A549 (cell line): ENCODE data around the gene SPIN1. TPM values are rescaled to one million over a fixed set of nuclear protein-coding genes. Genes with fewer than 3 reads are reported as not detected.

ENCODE experiments used
- ATAC-seq, 2 experiments: fragments of 200-7000 bp in 1 of 2; fragments of >200 bp in 1 of 2; cut with Nextera tagmentation in 1 of 2; cut with Tn5 transposase in 1 of 2; 3 replicates each; pipeline versions ENCODE4 v1.8.0 to v1.9.1; 2018 to 2020; ENCODE audit warnings: mild to moderate bottlenecking in 1 of 2, moderate library complexity in 1 of 2
- CTCF ChIA-PET: fragments of 300-600 bp; sonication (Branson Sonifier 250); formaldehyde crosslinking; extraction: SDS; loops from one replicate; lab custom pipeline; 2021; ENCODE audit warnings: antibody characterized with exemption, inconsistent platforms; lab: Yijun Ruan, JAX
- POLR2A ChIA-PET: fragments of 350-600 bp; formaldehyde crosslinking; extraction: SDS; loops from one replicate; lab custom pipeline; 2021; ENCODE audit warnings: antibody characterized with exemption, inconsistent platforms; lab: Yijun Ruan, JAX
- DNase-seq, 2 experiments: peaks; one replicate each; pipeline versions ENCODE4 v3.0.0 to v3.0.0-alpha.2; 2011 to 2016; ENCODE audit warnings: low read depth in 1 of 2, low spot score in 1 of 2
- FAIRE-seq: peaks from 2 replicates; lab custom pipeline; 2011; peaks lifted over from hg19 to GRCh38; lab: Jason Lieb, UNC
- H3K27ac ChIP-seq, 2 experiments: fragments of >200 bp; sonication (Bioruptor Twin); formaldehyde crosslinking; 3 replicates each; pipeline ENCODE4 v1.5.1; 2016 to 2017
- H3K4me1 ChIP-seq: fragments of >200 bp; sonication (Bioruptor Twin); formaldehyde crosslinking; 3 replicates; pipeline ENCODE4 v1.6.1; 2016
- H3K4me2 ChIP-seq: fragments of >200 bp; sonication (Bioruptor Twin); formaldehyde crosslinking; 3 replicates; pipeline ENCODE4 v1.6.1; 2016
- H3K4me3 ChIP-seq: fragments of >200 bp; sonication (Bioruptor Twin); formaldehyde crosslinking; 3 replicates; pipeline ENCODE4 v1.5.1; 2016
- H3K9me3 ChIP-seq: fragments of >200 bp; sonication (Bioruptor Twin); formaldehyde crosslinking; 3 replicates; pipeline ENCODE4 v1.6.1; 2016
- EHF ChIP-seq: fragments of 250-450 bp; sonication (Bioruptor Pico); IDR thresholded peaks from 2 replicates; pipeline ENCODE4 v1.5.0; 2020; ENCODE audit warnings: mild to moderate bottlenecking
- ESRRA ChIP-seq: fragments of 150-350 bp; IDR thresholded peaks from 2 replicates; pipeline ENCODE4 v1.6.1; 2014; ENCODE audit warnings: mild to moderate bottlenecking, low read length, borderline replicate concordance
- FOSB ChIP-seq: fragments of 250-450 bp; sonication (Bioruptor Pico); IDR thresholded peaks from 2 replicates; pipeline ENCODE4 v1.5.0; 2020; ENCODE audit warnings: mild to moderate bottlenecking, moderate library complexity
- FOSL2 ChIP-seq, 2 experiments: fragments of 450-650 bp in 1 of 2; fragments of >200 bp in 1 of 2; sonication (Bioruptor Twin) in 1 of 2; formaldehyde crosslinking; IDR thresholded peaks; 2 replicates each; pipeline versions ENCODE4 v1.5.0 to v1.6.1; 2016 to 2020; ENCODE audit warnings: mild to moderate bottlenecking in 1 of 2, moderate library complexity in 1 of 2
- GATA3 ChIP-seq: IDR thresholded peaks from 2 replicates; pipeline ENCODE4 v1.6.1; 2012; ENCODE audit warnings: borderline replicate concordance
- HOXA7 ChIP-seq: fragments of 250-450 bp; sonication (Bioruptor Pico); IDR thresholded peaks from 2 replicates; pipeline ENCODE4 v1.5.0; 2020; ENCODE audit warnings: mild to moderate bottlenecking, moderate library complexity
- HOXB13 ChIP-seq: fragments of 250-450 bp; sonication (Bioruptor Pico); IDR thresholded peaks from 2 replicates; pipeline ENCODE4 v1.5.0; 2020; ENCODE audit warnings: low read depth, mild to moderate bottlenecking, moderate library complexity
- HOXB5 ChIP-seq: fragments of 250-450 bp; sonication (Bioruptor Pico); IDR thresholded peaks from 2 replicates; pipeline ENCODE4 v1.5.0; 2020; ENCODE audit warnings: mild to moderate bottlenecking, moderate library complexity
- JUN ChIP-seq, 2 experiments: fragments of >200 bp; sonication (Bioruptor Twin); formaldehyde crosslinking; IDR thresholded peaks; 2 replicates in 1 of 2; 3 replicates in 1 of 2; pipeline ENCODE4 v1.6.1; 2016 to 2017
- JUNB ChIP-seq: fragments of >200 bp; sonication (Bioruptor Twin); formaldehyde crosslinking; IDR thresholded peaks from 2 replicates; pipeline ENCODE4 v1.6.1; 2016
- KDM1A ChIP-seq: fragments of 200-600 bp; sonication (generic); IDR thresholded peaks from 2 replicates; pipeline ENCODE4 v1.6.1; 2016; ENCODE audit warnings: low read depth, mild to moderate bottlenecking
- KDM5A ChIP-seq: fragments of 200-600 bp; sonication (generic); IDR thresholded peaks from 2 replicates; pipeline ENCODE4 v1.6.1; 2016; ENCODE audit warnings: antibody characterized with exemption, mild to moderate bottlenecking
- MAFK ChIP-seq: fragments of 450-650 bp; IDR thresholded peaks from 2 replicates; pipeline ENCODE4 v1.6.1; 2014; ENCODE audit not compliant: partially characterized antibody
- MYC ChIP-seq: IDR thresholded peaks from 2 replicates; pipeline ENCODE4 v1.6.1; 2012; ENCODE audit warnings: mild to moderate bottlenecking, inconsistent platforms, low read length, improper control_type of control experiment, borderline replicate concordance
- NR3C1 ChIP-seq: fragments of >200 bp; sonication (Bioruptor Twin); formaldehyde crosslinking; IDR thresholded peaks from 3 replicates; pipeline ENCODE4 v1.6.1; 2017
- PHF8 ChIP-seq: fragments of 200-600 bp; sonication (generic); IDR thresholded peaks from 2 replicates; pipeline ENCODE4 v1.6.1; 2016; ENCODE audit warnings: low read depth, mild to moderate bottlenecking, antibody characterized with exemption, moderate library complexity, borderline replicate concordance
- POLR2A ChIP-seq: IDR thresholded peaks from 2 replicates; pipeline ENCODE4 v1.6.1; 2012; ENCODE audit warnings: mild to moderate bottlenecking, low read length
- RNF2 ChIP-seq: fragments of 200-600 bp; sonication (generic); IDR thresholded peaks from 2 replicates; pipeline ENCODE4 v1.6.1; 2016; ENCODE audit warnings: low read depth, mild to moderate bottlenecking, antibody characterized with exemption, moderate library complexity, borderline replicate concordance
- SREBF2 ChIP-seq: fragments of 450-650 bp; IDR thresholded peaks from 2 replicates; pipeline ENCODE4 v1.6.1; 2014; ENCODE audit warnings: mild to moderate bottlenecking, moderate library complexity
- ZFP36 ChIP-seq: fragments of 450-650 bp; IDR thresholded peaks from 2 replicates; pipeline ENCODE4 v1.6.1; 2014; ENCODE audit warnings: borderline replicate concordance; ENCODE audit not compliant: partially characterized antibody
- ZSCAN20 ChIP-seq: fragments of 250-450 bp; sonication (Bioruptor Pico); IDR thresholded peaks from 2 replicates; pipeline ENCODE4 v1.8.0; 2022; ENCODE audit warnings: mild to moderate bottlenecking, moderate library complexity
- WGBS: methylation state at CpG from one replicate; pipeline ENCODE4 v1.1.6; 2017; ENCODE audit errors: missing lambda C conversion rate; 5-methylcytosine and 5-hydroxymethylcytosine counted together
- polyA plus RNA-seq, 4 experiments: library from polyadenylated mRNA; depleted of rRNA in 3 of 4; stranded (reverse); fragments of >200 nt; fragmentation: RNase III in 1 of 4; extraction: RNeasy Plus Mini Kit Qiagen cat#74134 plus additional on column Dnase treatment in 1 of 4; gene quantifications; 2 replicates in 3 of 4; 3 replicates in 1 of 4; pipeline ENCODE4 v1.2.3, GENCODE V29; 2011 to 2017
- TF ChIP-seq, protein P1 (sequence below): fragments of 250-450 bp; sonication (Bioruptor Pico); IDR thresholded peaks from 2 replicates; pipeline ENCODE4 v1.5.0; 2020; ENCODE audit warnings: low read depth, mild to moderate bottlenecking, moderate library complexity
- TF ChIP-seq, protein P2 (sequence below): fragments of >200 bp; sonication (Bioruptor Twin); formaldehyde crosslinking; IDR thresholded peaks from 3 replicates; pipeline ENCODE4 v1.6.1; 2016
- TF ChIP-seq, protein P3 (sequence below): fragments of 150-350 bp; IDR thresholded peaks from 2 replicates; pipeline ENCODE4 v1.6.1; 2014; ENCODE audit warnings: low read depth, mild to moderate bottlenecking, low read length
- TF ChIP-seq, protein P4 (sequence below): IDR thresholded peaks from 2 replicates; pipeline ENCODE4 v1.6.1; 2012
- TF ChIP-seq, protein P5 (sequence below): fragments of >200 bp; sonication (Bioruptor Twin); formaldehyde crosslinking; IDR thresholded peaks from 3 replicates; pipeline ENCODE4 v1.5.1; 2016
- TF ChIP-seq, protein P6 (sequence below): fragments of 450-650 bp; IDR thresholded peaks from 2 replicates; pipeline ENCODE4 v1.6.1; 2014; ENCODE audit warnings: antibody characterized with exemption

The SPIN1 gene
- polyA plus RNA-seq, 2 of the 4 experiments (the other 2 are of a cell fraction), result 47.8 to 83.9 TPM

DNA sequence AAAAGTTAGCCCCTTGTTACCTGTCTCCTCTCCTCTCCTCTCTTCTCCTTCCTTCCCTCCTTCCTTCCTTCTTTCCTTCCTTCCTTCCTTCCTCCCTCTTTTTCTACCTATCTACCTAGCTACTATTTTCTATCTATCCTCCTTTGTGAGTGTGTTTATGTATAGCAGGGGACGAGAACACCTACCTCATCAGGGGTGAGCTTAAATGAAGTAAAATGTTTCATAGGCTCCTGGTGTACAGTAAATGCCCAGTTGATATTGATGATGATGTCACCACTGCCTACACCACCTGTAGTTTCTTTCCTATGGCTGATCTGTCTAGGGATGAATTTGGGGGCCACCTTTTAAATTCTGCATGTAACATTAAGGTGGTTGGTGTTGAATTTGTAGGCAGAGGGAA is 4.3 kb downstream of the SPIN1 start:
- ChIA-PET CTCF (interaction anchor here (2.9 kb wide), 1 partner anchor 18 kb away, joined by 8 read pairs; no protein-coding TSS in a partner anchor), POLR2A (no interaction called here)
- 93% methylated on average over 1 of the region's 1 CpG for WGBS
- Histone ChIP-seq H3K4me3 (no peak overlapping the region), H3K9me3 (no peaks in the 10 kb centered on the region), H3K27ac (no peak overlapping the region), H3K4me2 (no peak overlapping the region), H3K4me1 (peaks cover 31% of the 10 kb centered on the region)
- no peak for DNase-seq
- FAIRE-seq, result no peak
- ATAC-seq, result no peak
- no peak for TF ChIP-seq MYC
- no peak for TF ChIP-seq POLR2A
- TF ChIP-seq HOXA7, result no peak
- TF ChIP-seq, protein P1, sequence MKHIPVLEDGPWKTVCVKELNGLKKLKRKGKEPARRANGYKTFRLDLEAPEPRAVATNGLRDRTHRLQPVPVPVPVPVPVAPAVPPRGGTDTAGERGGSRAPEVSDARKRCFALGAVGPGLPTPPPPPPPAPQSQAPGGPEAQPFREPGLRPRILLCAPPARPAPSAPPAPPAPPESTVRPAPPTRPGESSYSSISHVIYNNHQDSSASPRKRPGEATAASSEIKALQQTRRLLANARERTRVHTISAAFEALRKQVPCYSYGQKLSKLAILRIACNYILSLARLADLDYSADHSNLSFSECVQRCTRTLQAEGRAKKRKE (CRISPR knock-in tag), result no peak
- TF ChIP-seq ZFP36, result no peak
- TF ChIP-seq ZSCAN20 (CRISPR knock-in tag), result no peak
- TF ChIP-seq, protein P2, sequence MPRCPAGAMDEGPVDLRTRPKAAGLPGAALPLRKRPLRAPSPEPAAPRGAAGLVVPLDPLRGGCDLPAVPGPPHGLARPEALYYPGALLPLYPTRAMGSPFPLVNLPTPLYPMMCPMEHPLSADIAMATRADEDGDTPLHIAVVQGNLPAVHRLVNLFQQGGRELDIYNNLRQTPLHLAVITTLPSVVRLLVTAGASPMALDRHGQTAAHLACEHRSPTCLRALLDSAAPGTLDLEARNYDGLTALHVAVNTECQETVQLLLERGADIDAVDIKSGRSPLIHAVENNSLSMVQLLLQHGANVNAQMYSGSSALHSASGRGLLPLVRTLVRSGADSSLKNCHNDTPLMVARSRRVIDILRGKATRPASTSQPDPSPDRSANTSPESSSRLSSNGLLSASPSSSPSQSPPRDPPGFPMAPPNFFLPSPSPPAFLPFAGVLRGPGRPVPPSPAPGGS, result no peak
- TF ChIP-seq FOSB (CRISPR knock-in tag), result no peak
- no peak for TF ChIP-seq SREBF2
- no peak for TF ChIP-seq KDM1A
- TF ChIP-seq, protein P3, sequence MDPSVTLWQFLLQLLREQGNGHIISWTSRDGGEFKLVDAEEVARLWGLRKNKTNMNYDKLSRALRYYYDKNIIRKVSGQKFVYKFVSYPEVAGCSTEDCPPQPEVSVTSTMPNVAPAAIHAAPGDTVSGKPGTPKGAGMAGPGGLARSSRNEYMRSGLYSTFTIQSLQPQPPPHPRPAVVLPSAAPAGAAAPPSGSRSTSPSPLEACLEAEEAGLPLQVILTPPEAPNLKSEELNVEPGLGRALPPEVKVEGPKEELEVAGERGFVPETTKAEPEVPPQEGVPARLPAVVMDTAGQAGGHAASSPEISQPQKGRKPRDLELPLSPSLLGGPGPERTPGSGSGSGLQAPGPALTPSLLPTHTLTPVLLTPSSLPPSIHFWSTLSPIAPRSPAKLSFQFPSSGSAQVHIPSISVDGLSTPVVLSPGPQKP, result no peak
- TF ChIP-seq, protein P4, sequence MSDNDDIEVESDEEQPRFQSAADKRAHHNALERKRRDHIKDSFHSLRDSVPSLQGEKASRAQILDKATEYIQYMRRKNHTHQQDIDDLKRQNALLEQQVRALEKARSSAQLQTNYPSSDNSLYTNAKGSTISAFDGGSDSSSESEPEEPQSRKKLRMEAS, result no peak
- no peak for TF ChIP-seq FOSL2 (IDR thresholded peaks at IDR 0.05)
- no peak for TF ChIP-seq FOSL2 (CRISPR knock-in tag; IDR thresholded peaks at IDR 0.05)
- no peak for TF ChIP-seq PHF8
- no peak for TF ChIP-seq HOXB13

DNA sequence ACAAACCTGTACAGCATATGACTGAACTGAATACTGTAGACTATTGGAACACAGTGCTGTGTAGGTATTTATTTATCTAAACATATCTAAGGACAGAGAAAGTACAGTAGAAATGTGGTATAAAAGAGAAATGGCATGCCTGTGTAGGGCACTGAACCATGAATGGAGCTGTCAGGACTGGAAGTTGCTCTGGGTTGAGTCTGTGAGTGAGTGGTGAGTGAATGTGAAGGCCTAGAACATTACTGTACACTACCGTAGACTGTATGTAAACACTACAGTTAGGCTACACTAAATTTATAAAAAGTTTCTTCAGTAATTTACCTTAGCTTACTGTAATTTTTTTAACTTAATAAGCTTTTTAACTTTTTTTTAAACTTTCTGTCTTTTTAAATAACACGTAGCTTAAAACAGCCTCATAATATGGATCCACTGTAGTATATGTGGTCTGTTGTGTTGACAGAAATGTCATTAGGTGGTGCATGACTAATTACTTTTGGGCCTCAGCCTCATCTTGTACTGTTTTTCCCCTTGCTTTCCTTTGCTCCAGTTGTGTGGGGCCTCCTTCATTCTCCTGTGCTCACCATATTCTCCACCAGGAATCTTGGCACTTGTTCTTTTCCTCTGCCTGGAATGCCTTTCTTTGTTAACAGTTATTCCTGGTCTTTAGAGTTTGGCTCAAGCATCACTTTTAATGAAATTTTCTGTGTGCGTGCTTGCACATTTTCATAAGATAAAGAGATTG is 8.8 kb downstream of the SPIN1 start:
- Histone ChIP-seq H3K4me3 (no peak overlapping the region), H3K27ac (no peak overlapping the region), H3K9me3 (no peaks in the 10 kb centered on the region), H3K4me1 (peaks cover 40% of the 10 kb centered on the region), H3K4me2 (no peak overlapping the region)
- peak in 1 of 2 experiments; percentile 33; a peak in 1 of 6 replicates for ATAC-seq
- WGBS, result 91% methylated on average over 3 of the region's 3 CpGs
- ChIA-PET POLR2A (no interaction called here), CTCF (interaction anchor here (0.9 to 1.2 kb wide), 2 partner anchors 10 to 139 kb away, joined by 3 read pairs; no protein-coding TSS in a partner anchor)
- FAIRE-seq, result no peak
- no peak for DNase-seq
- no peak for TF ChIP-seq ESRRA
- no peak for TF ChIP-seq HOXB5 (CRISPR knock-in tag)
- TF ChIP-seq RNF2, result no peak
- TF ChIP-seq SREBF2, result no peak
- TF ChIP-seq, protein P3, result no peak
- TF ChIP-seq JUN (IDR thresholded peaks at IDR 0.05), result no peak
- no peak for TF ChIP-seq MAFK
- TF ChIP-seq EHF, result no peak
- TF ChIP-seq, protein P1 (CRISPR knock-in tag), result no peak
- no peak for TF ChIP-seq KDM5A
- TF ChIP-seq NR3C1, result no peak
- TF ChIP-seq, protein P2, result no peak
- TF ChIP-seq GATA3, result no peak
- no peak for TF ChIP-seq JUNB
- TF ChIP-seq, protein P5, sequence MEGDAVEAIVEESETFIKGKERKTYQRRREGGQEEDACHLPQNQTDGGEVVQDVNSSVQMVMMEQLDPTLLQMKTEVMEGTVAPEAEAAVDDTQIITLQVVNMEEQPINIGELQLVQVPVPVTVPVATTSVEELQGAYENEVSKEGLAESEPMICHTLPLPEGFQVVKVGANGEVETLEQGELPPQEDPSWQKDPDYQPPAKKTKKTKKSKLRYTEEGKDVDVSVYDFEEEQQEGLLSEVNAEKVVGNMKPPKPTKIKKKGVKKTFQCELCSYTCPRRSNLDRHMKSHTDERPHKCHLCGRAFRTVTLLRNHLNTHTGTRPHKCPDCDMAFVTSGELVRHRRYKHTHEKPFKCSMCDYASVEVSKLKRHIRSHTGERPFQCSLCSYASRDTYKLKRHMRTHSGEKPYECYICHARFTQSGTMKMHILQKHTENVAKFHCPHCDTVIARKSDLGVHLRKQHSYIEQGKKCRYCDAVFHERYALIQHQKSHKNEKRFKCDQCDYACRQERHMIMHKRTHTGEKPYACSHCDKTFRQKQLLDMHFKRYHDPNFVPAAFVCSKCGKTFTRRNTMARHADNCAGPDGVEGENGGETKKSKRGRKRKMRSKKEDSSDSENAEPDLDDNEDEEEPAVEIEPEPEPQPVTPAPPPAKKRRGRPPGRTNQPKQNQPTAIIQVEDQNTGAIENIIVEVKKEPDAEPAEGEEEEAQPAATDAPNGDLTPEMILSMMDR, result no peak
- TF ChIP-seq, protein P6, sequence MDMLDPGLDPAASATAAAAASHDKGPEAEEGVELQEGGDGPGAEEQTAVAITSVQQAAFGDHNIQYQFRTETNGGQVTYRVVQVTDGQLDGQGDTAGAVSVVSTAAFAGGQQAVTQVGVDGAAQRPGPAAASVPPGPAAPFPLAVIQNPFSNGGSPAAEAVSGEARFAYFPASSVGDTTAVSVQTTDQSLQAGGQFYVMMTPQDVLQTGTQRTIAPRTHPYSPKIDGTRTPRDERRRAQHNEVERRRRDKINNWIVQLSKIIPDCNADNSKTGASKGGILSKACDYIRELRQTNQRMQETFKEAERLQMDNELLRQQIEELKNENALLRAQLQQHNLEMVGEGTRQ, result no peak
